OCI-M2 (cell line): ENCODE results near the gene NODAL.

ENCODE experiments used
- DNase-seq: peaks from one replicate; lab custom pipeline; 2025; ENCODE audit not compliant: unreplicated experiment; lab: John Stamatoyannopoulos, UW

The NODAL gene

DNA sequence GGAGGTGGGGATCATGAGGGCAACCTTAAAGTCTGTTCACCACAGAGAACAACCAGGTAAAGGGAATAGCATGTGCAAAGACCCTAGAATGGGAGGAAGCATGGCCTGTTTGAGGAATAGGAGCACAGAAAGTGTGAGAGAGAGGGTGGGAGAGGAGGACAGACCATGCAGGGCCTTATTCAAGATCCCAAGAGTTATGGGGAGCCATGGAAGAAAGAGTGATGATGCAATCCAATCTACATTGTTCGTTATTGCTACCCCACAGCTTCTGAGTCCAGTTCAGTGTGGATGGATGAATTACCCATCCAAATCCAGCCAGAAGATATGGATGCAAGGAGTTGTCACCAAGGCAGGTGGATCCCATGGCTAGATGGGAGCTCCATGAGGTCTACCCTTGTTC is 45.3 kb downstream of the NODAL start:
- no peak for DNase-seq

DNA sequence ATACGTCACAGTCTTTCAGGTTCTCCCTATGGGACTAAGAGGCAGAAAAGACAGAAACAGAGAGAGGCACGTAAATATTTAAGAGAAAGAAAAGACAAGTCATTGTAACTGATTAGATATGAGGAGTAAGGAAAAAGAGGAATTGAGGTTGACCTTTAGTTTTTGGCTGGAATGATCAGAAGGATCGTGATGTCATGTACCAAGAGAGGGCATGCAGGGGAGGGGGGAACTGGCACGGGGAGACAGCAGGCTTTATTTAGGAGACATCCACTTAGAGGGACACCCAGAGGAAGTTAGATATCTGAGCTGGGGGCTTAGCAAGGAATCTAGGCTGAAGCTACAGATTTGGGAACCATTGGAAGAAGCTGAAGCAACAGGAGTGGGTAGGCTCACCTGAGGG is 49.8 kb downstream of the NODAL start:
- DNase-seq: no peak
